ENCODE data around the gene EBNA1BP2.

DNA sequence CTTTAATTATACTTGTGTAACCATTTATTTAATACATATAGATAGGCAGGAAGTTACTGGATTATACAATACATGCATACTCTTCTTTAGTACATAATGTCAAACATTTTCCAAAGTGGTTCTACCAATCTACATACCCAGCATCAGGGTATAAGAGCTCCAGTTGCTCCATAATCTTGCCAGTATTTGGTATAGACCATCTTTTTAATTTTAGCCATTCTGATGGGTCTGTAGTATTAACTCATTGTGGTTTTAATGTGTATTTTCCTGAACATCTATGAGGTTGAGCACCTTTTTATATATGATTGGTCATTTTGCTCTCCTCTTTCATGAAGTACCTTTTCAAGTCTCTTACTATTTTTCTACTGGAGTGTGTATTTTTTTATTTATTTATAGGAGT is 32.1 kb downstream of the EBNA1BP2 start:
- TF ChIP-seq, protein P1, sequence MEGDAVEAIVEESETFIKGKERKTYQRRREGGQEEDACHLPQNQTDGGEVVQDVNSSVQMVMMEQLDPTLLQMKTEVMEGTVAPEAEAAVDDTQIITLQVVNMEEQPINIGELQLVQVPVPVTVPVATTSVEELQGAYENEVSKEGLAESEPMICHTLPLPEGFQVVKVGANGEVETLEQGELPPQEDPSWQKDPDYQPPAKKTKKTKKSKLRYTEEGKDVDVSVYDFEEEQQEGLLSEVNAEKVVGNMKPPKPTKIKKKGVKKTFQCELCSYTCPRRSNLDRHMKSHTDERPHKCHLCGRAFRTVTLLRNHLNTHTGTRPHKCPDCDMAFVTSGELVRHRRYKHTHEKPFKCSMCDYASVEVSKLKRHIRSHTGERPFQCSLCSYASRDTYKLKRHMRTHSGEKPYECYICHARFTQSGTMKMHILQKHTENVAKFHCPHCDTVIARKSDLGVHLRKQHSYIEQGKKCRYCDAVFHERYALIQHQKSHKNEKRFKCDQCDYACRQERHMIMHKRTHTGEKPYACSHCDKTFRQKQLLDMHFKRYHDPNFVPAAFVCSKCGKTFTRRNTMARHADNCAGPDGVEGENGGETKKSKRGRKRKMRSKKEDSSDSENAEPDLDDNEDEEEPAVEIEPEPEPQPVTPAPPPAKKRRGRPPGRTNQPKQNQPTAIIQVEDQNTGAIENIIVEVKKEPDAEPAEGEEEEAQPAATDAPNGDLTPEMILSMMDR (IDR thresholded peaks at IDR 0.05; ENCODE audit: insufficient read depth, low read length, poor library complexity, severe bottlenecking) = no peak
- no peak for TF ChIP-seq EZH2phosphoT487 (conservative IDR thresholded peaks at IDR 0.05; ENCODE audit: low read length)
